IMR-90 (cell line): ENCODE measurements around the gene BCAS3. TPM values are rescaled to one million over a fixed set of nuclear protein-coding genes. Genes with fewer than 3 reads are reported as not detected.

ENCODE experiments used
- ATAC-seq: fragments of 200-7000 bp; cut with Tn5 transposase; 2 replicates; pipeline ENCODE4 v1.9.1; 2020; ENCODE audit warnings: low read depth, mild to moderate bottlenecking, moderate library complexity
- BruUV-seq: library from RNA; stranded (reverse); fragments of 400-500 nt; replicated peaks from 2 replicates; lab custom pipeline; 2021; lab: Mats Ljungman, UMichigan
- CTCF ChIA-PET: fragments of 300-600 bp; formaldehyde crosslinking; extraction: SDS; loops from one replicate; lab custom pipeline; 2021; ENCODE audit warnings: antibody characterized with exemption; lab: Yijun Ruan, JAX
- POLR2A ChIA-PET: fragments of 300-600 bp; sonication (Branson Sonifier 250); formaldehyde crosslinking; loops from one replicate; lab custom pipeline; 2022; ENCODE audit warnings: antibody characterized with exemption; ENCODE audit not compliant: unreplicated experiment; lab: Charles Lee
- DNase-seq: peaks from one replicate; pipeline ENCODE4 v3.0.0; 2013
- H2AFZ ChIP-seq: replicated peaks from 2 replicates; pipeline ENCODE3; 2013; ENCODE audit warnings: low read length, mild to moderate bottlenecking; ENCODE audit not compliant: poor library complexity
- H2AK5ac ChIP-seq: 2 replicates; pipeline ENCODE4 v1.6.1; 2013; ENCODE audit warnings: low read depth, low read length, inconsistent platforms
- H2AK9ac ChIP-seq: replicated peaks from 2 replicates; pipeline ENCODE3; 2013; ENCODE audit warnings: mild to moderate bottlenecking, low read depth, low read length, moderate library complexity; ENCODE audit not compliant: poor library complexity
- H2BK120ac ChIP-seq: 2 replicates; pipeline ENCODE4 v1.6.1; 2013; ENCODE audit warnings: low read depth, low read length, inconsistent platforms
- H2BK15ac ChIP-seq: 3 replicates; pipeline ENCODE4 v1.6.1; 2013; ENCODE audit warnings: low read depth, low read length, inconsistent platforms
- H2BK20ac ChIP-seq: 2 replicates; pipeline ENCODE4 v1.6.1; 2013; ENCODE audit warnings: low read depth, mild to moderate bottlenecking, inconsistent platforms, low read length, moderate library complexity
- H2BK5ac ChIP-seq: 2 replicates; pipeline ENCODE4 v1.6.1; 2013; ENCODE audit warnings: mild to moderate bottlenecking, low read depth, low read length, inconsistent platforms; ENCODE audit not compliant: poor library complexity, severe bottlenecking
- H3K14ac ChIP-seq: replicated peaks from 2 replicates; pipeline ENCODE4 v1.6.1; 2013; ENCODE audit warnings: low read depth, low read length, inconsistent platforms
- H3K18ac ChIP-seq: 2 replicates; pipeline ENCODE4 v1.6.1; 2013; ENCODE audit warnings: low read depth, low read length, control low read depth
- H3K23ac ChIP-seq: 2 replicates; pipeline ENCODE4 v1.6.1; 2013; ENCODE audit warnings: low read depth, low read length, inconsistent platforms
- H3K27ac ChIP-seq: 2 replicates; pipeline ENCODE4 v1.5.1; 2013; ENCODE audit warnings: mild to moderate bottlenecking, control low read depth, low read length; ENCODE audit not compliant: insufficient read depth
- H3K27me3 ChIP-seq: 2 replicates; pipeline ENCODE4 v1.6.1; 2013; ENCODE audit warnings: low read length; ENCODE audit not compliant: control insufficient read depth, insufficient read depth
- H3K36me3 ChIP-seq: 2 replicates; pipeline ENCODE4 v1.6.1; 2013; ENCODE audit warnings: low read length, mixed read lengths; ENCODE audit not compliant: control insufficient read depth, insufficient read depth
- H3K4ac ChIP-seq: 2 replicates; pipeline ENCODE4 v1.6.1; 2013; ENCODE audit warnings: low read depth, low read length, inconsistent platforms
- H3K4me1 ChIP-seq: 2 replicates; pipeline ENCODE4 v1.6.1; 2013; ENCODE audit warnings: low read length, mixed read lengths; ENCODE audit not compliant: control insufficient read depth, insufficient read depth
- H3K4me2 ChIP-seq: 2 replicates; pipeline ENCODE4 v1.6.1; 2013; ENCODE audit warnings: low read depth, mild to moderate bottlenecking, control low read depth, low read length, moderate library complexity
- H3K4me3 ChIP-seq: 2 replicates; pipeline ENCODE4 v1.5.1; 2013; ENCODE audit warnings: low read depth, mild to moderate bottlenecking, control low read depth, low read length, moderate library complexity; ENCODE audit not compliant: insufficient read depth
- H3K56ac ChIP-seq: 2 replicates; pipeline ENCODE4 v1.6.1; 2013; ENCODE audit warnings: low read length, inconsistent platforms; ENCODE audit not compliant: insufficient read depth; ENCODE audit errors: extremely low read depth
- H3K79me1 ChIP-seq, 2 experiments: 2 replicates each; pipeline ENCODE4 v1.6.1; 2013; ENCODE audit warnings: low read length in 2 of 2, inconsistent platforms in 1 of 2, low read depth in 1 of 2
- H3K9ac ChIP-seq: 2 replicates; pipeline ENCODE4 v1.6.1; 2013; ENCODE audit warnings: low read depth, low read length, control low read depth
- H3K9me1 ChIP-seq: 2 replicates; pipeline ENCODE4 v1.6.1; 2013; ENCODE audit warnings: low read length, inconsistent platforms; ENCODE audit not compliant: insufficient read depth
- H3K9me3 ChIP-seq: 2 replicates; pipeline ENCODE4 v1.6.1; 2013; ENCODE audit warnings: low read length; ENCODE audit not compliant: control insufficient read depth, insufficient read depth
- H4K20me1 ChIP-seq: 2 replicates; pipeline ENCODE4 v1.6.1; 2013; ENCODE audit warnings: low read length, inconsistent platforms; ENCODE audit not compliant: insufficient read depth
- H4K5ac ChIP-seq: 2 replicates; pipeline ENCODE4 v1.6.1; 2013; ENCODE audit warnings: mild to moderate bottlenecking, low read depth, low read length, control low read depth
- H4K8ac ChIP-seq, 2 experiments: 2 replicates each; pipeline ENCODE4 v1.6.1; 2013; ENCODE audit warnings: low read depth in 2 of 2, low read length in 2 of 2, control low read depth in 1 of 2, inconsistent platforms in 1 of 2
- H4K91ac ChIP-seq: 2 replicates; pipeline ENCODE4 v1.6.1; 2013; ENCODE audit warnings: low read depth, low read length, inconsistent platforms; ENCODE audit not compliant: insufficient read depth
- BHLHE40 ChIP-seq: fragments of 150-350 bp; IDR thresholded peaks from 2 replicates; pipeline ENCODE4 v1.6.1; 2016; ENCODE audit warnings: mild to moderate bottlenecking, low read depth, low read length
- CEBPB ChIP-seq: IDR thresholded peaks from 2 replicates; pipeline ENCODE4 v1.6.1; 2012; ENCODE audit warnings: low read depth, low read length, improper control_type of control experiment
- CHD1 ChIP-seq: IDR thresholded peaks from 2 replicates; pipeline ENCODE4 v1.6.1; 2012; ENCODE audit warnings: low read depth, low read length, improper control_type of control experiment
- MAFK ChIP-seq: IDR thresholded peaks from 2 replicates; pipeline ENCODE4 v1.6.1; 2012; ENCODE audit warnings: low read depth, low read length, improper control_type of control experiment
- MAZ ChIP-seq: IDR thresholded peaks from 2 replicates; pipeline ENCODE4 v1.6.1; 2012; ENCODE audit warnings: low read depth, mild to moderate bottlenecking, low read length, improper control_type of control experiment, moderate library complexity, borderline replicate concordance
- MXI1 ChIP-seq: IDR thresholded peaks from 2 replicates; pipeline ENCODE4 v1.6.1; 2012; ENCODE audit warnings: low read depth, mild to moderate bottlenecking, low read length, moderate library complexity, borderline replicate concordance
- NFE2L2 ChIP-seq: fragments of 150-350 bp; IDR thresholded peaks from 2 replicates; pipeline ENCODE4 v1.6.1; 2016; ENCODE audit warnings: low read depth, mild to moderate bottlenecking, low read length
- POLR2A ChIP-seq: IDR thresholded peaks from 2 replicates; pipeline ENCODE4 v1.6.1; 2012; ENCODE audit warnings: mild to moderate bottlenecking, low read depth, low read length
- RCOR1 ChIP-seq: IDR thresholded peaks from 2 replicates; pipeline ENCODE4 v1.6.1; 2012; ENCODE audit warnings: mild to moderate bottlenecking, low read length, improper control_type of control experiment; ENCODE audit not compliant: insufficient replicate concordance
- SMC3 ChIP-seq: fragments of 150-350 bp; IDR thresholded peaks from 2 replicates; pipeline ENCODE4 v1.6.1; 2016; ENCODE audit warnings: low read depth, mild to moderate bottlenecking, antibody characterized with exemption, low read length, moderate library complexity
- WGBS, 2 experiments: methylation state at CpG; one replicate each; pipeline versions ENCODE4 v1.1.5 to v1.1.7; 2013; ENCODE audit warnings: missing lambda C conversion rate in 2 of 2; ENCODE audit not compliant: insufficient read length in 1 of 2; ENCODE audit errors: extremely low coverage in 2 of 2; 5-methylcytosine and 5-hydroxymethylcytosine counted together
- dilution Hi-C: fragments of 300-500 bp; cut with HindIII; formaldehyde crosslinking; loops from one replicate; pipeline ENCODE4 v1.14.3; 2018; ENCODE audit warnings: low sequenced_read_pairs; ENCODE audit not compliant: unreplicated experiment
- in situ Hi-C: fragments of 300-500 bp; cut with MboI; formaldehyde crosslinking; loops from 3 replicates; pipeline ENCODE4 v1.14.3; 2019; ENCODE audit warnings: low sequenced_read_pairs, inconsistent platforms, mixed read lengths
- intact Hi-C: fragments of 100-400 bp; cut with micrococcal nuclease; formaldehyde crosslinking; loops from 2 replicates; pipeline ENCODE4 v1.10.0; 2022
- polyA plus RNA-seq, 3 experiments: library from polyadenylated mRNA; depleted of rRNA; stranded (reverse); fragments of >200 nt; gene quantifications; 2 replicates each; pipeline ENCODE4 v1.2.3, GENCODE V29; 2012; ENCODE audit warnings: low replicate concordance in 1 of 3
- total RNA-seq: library from RNA; depleted of rRNA; stranded (reverse); fragments of >200 nt; gene quantifications from 2 replicates; pipeline ENCODE4 v1.2.3, GENCODE V29; 2012
- TF ChIP-seq, protein P1 (sequence below): fragments of 150-350 bp; IDR thresholded peaks from 2 replicates; pipeline ENCODE4 v1.6.1; 2016; ENCODE audit warnings: low read depth, mild to moderate bottlenecking, low read length, moderate library complexity, borderline replicate concordance
- TF ChIP-seq, protein P2 (sequence below): conservative IDR thresholded peaks from 2 replicates; pipeline ENCODE4 v1.5.1; 2012; ENCODE audit warnings: mild to moderate bottlenecking, low read depth, low read length, improper control_type of control experiment

BCAS3 gene
- total and polyA plus RNA-seq, 2 of the 4 experiments (the other 2 are of a cell fraction): 6.3 to 27.1 TPM

DNA sequence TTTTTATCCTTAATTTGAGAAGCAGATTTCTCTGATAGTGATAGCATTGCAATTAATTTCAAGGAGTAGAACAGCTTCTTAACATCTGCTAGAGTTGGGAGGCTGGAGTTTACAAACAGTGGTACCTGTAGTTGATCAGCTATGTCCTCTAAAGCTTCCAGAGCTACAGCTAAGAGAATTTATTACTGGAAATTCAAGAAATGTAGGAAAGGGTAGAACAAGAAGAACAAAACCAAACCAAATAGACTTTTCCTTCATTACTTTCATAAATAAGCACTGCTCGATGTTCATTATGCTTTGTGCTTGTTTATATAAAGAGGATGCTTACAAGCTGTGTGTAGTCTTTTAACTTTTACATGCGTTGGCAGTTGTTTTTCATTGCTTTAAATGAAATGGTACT is 388.4 kb downstream of the BCAS3 start:
- dilution Hi-C loops: no loop called here
- Histone ChIP-seq H4K8ac (no peak overlapping the region), H3K14ac (no peak overlapping the region), H3K4me1 (no peaks in the 10 kb centered on the region; the same call in 1 of the 2 replicates), H3K9ac (no peak overlapping the region), H3K56ac (no peak overlapping the region), H2BK20ac (no peak overlapping the region), H2BK120ac (no peak overlapping the region), H3K79me1 (no peaks in the 10 kb centered on the region), H3K4ac (no peak overlapping the region), H2BK15ac (no peak overlapping the region), H4K5ac (no peak overlapping the region), H3K36me3 (no peaks in the 10 kb centered on the region), H3K9me1 (no peaks in the 10 kb centered on the region), H3K4me3 (no peak overlapping the region), H2AFZ (no peak overlapping the region), H3K18ac (no peak overlapping the region), H3K27ac (no peak overlapping the region), H2AK5ac (no peak overlapping the region), H2AK9ac (no peak overlapping the region), H3K23ac (no peak overlapping the region), H2BK5ac (no peak overlapping the region), H3K4me2 (peak overlapping the region; percentile 40; the same call in 1 of the 2 replicates), H4K20me1 (no peaks in the 10 kb centered on the region), H3K9me3 (no peaks in the 10 kb centered on the region), H3K27me3 (no peaks in the 10 kb centered on the region), H4K91ac (no peak overlapping the region)
- ATAC-seq: 0 out of 2 replicates have a peak, but pooled peaks have one; percentile 21
- no CpG with 5 or more reads among the region's 2 CpGs for WGBS, 2 experiments
- ChIA-PET CTCF (no interaction called here), POLR2A (no interaction called here)
- intact Hi-C loops: loop anchor here (5.0 kb wide), 1 partner anchor 331 kb away; the partner anchor contains the start of gene TBX2
- in situ Hi-C loops: no loop called here
- no TSS peak for BruUV-seq
- TF ChIP-seq NFE2L2: no peak
- no peak for TF ChIP-seq CEBPB
- TF ChIP-seq POLR2A: no peak
- TF ChIP-seq SMC3: no peak
- TF ChIP-seq, protein P1, sequence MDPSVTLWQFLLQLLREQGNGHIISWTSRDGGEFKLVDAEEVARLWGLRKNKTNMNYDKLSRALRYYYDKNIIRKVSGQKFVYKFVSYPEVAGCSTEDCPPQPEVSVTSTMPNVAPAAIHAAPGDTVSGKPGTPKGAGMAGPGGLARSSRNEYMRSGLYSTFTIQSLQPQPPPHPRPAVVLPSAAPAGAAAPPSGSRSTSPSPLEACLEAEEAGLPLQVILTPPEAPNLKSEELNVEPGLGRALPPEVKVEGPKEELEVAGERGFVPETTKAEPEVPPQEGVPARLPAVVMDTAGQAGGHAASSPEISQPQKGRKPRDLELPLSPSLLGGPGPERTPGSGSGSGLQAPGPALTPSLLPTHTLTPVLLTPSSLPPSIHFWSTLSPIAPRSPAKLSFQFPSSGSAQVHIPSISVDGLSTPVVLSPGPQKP: no peak
- no peak for TF ChIP-seq CHD1
- TF ChIP-seq BHLHE40: no peak
- no peak for TF ChIP-seq RCOR1
- no peak for TF ChIP-seq MAFK
- TF ChIP-seq MAZ: no peak
- no peak for TF ChIP-seq MXI1
- TF ChIP-seq, protein P2, sequence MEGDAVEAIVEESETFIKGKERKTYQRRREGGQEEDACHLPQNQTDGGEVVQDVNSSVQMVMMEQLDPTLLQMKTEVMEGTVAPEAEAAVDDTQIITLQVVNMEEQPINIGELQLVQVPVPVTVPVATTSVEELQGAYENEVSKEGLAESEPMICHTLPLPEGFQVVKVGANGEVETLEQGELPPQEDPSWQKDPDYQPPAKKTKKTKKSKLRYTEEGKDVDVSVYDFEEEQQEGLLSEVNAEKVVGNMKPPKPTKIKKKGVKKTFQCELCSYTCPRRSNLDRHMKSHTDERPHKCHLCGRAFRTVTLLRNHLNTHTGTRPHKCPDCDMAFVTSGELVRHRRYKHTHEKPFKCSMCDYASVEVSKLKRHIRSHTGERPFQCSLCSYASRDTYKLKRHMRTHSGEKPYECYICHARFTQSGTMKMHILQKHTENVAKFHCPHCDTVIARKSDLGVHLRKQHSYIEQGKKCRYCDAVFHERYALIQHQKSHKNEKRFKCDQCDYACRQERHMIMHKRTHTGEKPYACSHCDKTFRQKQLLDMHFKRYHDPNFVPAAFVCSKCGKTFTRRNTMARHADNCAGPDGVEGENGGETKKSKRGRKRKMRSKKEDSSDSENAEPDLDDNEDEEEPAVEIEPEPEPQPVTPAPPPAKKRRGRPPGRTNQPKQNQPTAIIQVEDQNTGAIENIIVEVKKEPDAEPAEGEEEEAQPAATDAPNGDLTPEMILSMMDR: no peak
- DNase-seq: no peak
